Hepatocyte (in vitro differentiated cells): Measurements from ENCODE around the gene RASGRP4.
"Not testable (repeated sequence)": the region's sequence is repeated elsewhere in the genome, so short reads cannot be mapped to it uniquely, and the experiment has no call there.

Experiments
- CTCF ChIP-seq: fragments of 200-600 bp; sonication (generic); IDR thresholded peaks from 2 replicates; pipeline ENCODE4 v1.5.1; 2016; ENCODE audit warnings: antibody characterized with exemption, mild to moderate bottlenecking; ENCODE audit not compliant: poor library complexity
- EZH2 ChIP-seq: fragments of 200-600 bp; sonication (generic); IDR thresholded peaks from 2 replicates; pipeline ENCODE4 v1.6.1; 2016; ENCODE audit warnings: antibody characterized with exemption, mild to moderate bottlenecking, borderline replicate concordance
- EZH2phosphoT487 ChIP-seq: fragments of 200-600 bp; sonication (generic); IDR thresholded peaks from one replicate; pipeline ENCODE4 v1.6.1; 2018; ENCODE audit warnings: antibody characterized with exemption, mild to moderate bottlenecking, low read depth, moderate library complexity; ENCODE audit not compliant: unreplicated experiment, severe bottlenecking

GRCh38 chr19:38362946-38363688, 62.9 kb downstream of the RASGRP4 start:
- TF ChIP-seq CTCF, EZH2phosphoT487, EZH2: not testable (repeated sequence)
